GM18867 (cell line): Measurements from ENCODE around the gene IPO8.

Source experiments
- ATAC-seq: cut with Tn5 transposase; IDR thresholded peaks from one replicate; pipeline ENCODE4 v1.9.1; 2021; ENCODE audit warnings: mild to moderate bottlenecking, moderate library complexity; ENCODE audit not compliant: unreplicated experiment

Gene IPO8

GRCh38 chr12:30695199-30696102 is at the start of gene IPO8:
IPO8 (minus strand) TSS chr12:30695869; CDS start chr12:30695647, 222 bp downstream.
- peak; percentile 85 for ATAC-seq

GRCh38 chr12:30744321-30744720 is 48.7 kb upstream of the IPO8 start:
- no peak for ATAC-seq

- ATAC-seq = no peak
Measured at GRCh38 chr12:30740274-30740673, 44.6 kb upstream of the IPO8 start.

GRCh38 chr12:30739020-30739419 is 43.4 kb upstream of the IPO8 start:
- no peak for ATAC-seq

GRCh38 chr12:30732954-30733637 is 37.4 kb upstream of the IPO8 start:
- ATAC-seq = no peak

GRCh38 chr12:30730011-30730410 is 34.3 kb upstream of the IPO8 start:
- ATAC-seq = no peak

- no peak for ATAC-seq
Measured at GRCh38 chr12:30729547-30729946, 33.9 kb upstream of the IPO8 start.

- ATAC-seq = no peak
Measured at GRCh38 chr12:30726647-30727046, 31.0 kb upstream of the IPO8 start.

GRCh38 chr12:30725739-30726138 is 30.1 kb upstream of the IPO8 start:
- no peak for ATAC-seq

GRCh38 chr12:30719060-30719459 is 23.4 kb upstream of the IPO8 start:
- ATAC-seq = no peak

GRCh38 chr12:30707613-30708342 is 12.1 kb upstream of the IPO8 start:
- no peak for ATAC-seq

- ATAC-seq = no peak
Measured at GRCh38 chr12:30706476-30706875, 10.8 kb upstream of the IPO8 start.

GRCh38 chr12:30701056-30701455 is 5.4 kb upstream of the IPO8 start:
- ATAC-seq = no peak

GRCh38 chr12:30700216-30700900 is 4.7 kb upstream of the IPO8 start:
- no peak for ATAC-seq

- no peak for ATAC-seq
Measured at GRCh38 chr12:30698346-30698745, 2.7 kb upstream of the IPO8 start.

- ATAC-seq = no peak
Measured at GRCh38 chr12:30696943-30697342, 1.3 kb upstream of the IPO8 start.

GRCh38 chr12:30696486-30696885 is 817 bp upstream of the IPO8 start:
- no peak for ATAC-seq

- ATAC-seq = peak; percentile 37
Measured at GRCh38 chr12:30696103-30696408, 387 bp upstream of the IPO8 start.

GRCh38 chr12:30694412-30695198 is 1.1 kb downstream of the IPO8 start:
- ATAC-seq = peak; percentile 41

- ATAC-seq = no peak
Measured at GRCh38 chr12:30692470-30692869, 3.2 kb downstream of the IPO8 start.
